Esophagus muscularis mucosa (tissue), 4 donors: ENCODE results near the gene IL32. TPM values are rescaled to one million over a fixed set of nuclear protein-coding genes. Genes with fewer than 3 reads are reported as not detected.

Experiments
- DNase-seq: peaks from one replicate; pipeline ENCODE4 v3.0.0-alpha.2; 2017; ENCODE audit errors: extremely low spot score
- H3K27ac ChIP-seq, 4 donors: fragments of 200-600 bp; sonication (generic); replicated peaks in 1 of 4; 1 replicate in 3 of 4; 2 replicates in 1 of 4; pipeline ENCODE4 v1.5.1; 2016 to 2019; ENCODE audit warnings: mild to moderate bottlenecking in 1 of 4
- H3K27me3 ChIP-seq, 4 donors: fragments of 200-600 bp; sonication (generic); one replicate each; pipeline versions ENCODE4 v1.5.1 to v1.6.0; 2016 to 2019
- H3K36me3 ChIP-seq, 4 donors: fragments of 200-600 bp; sonication (generic); one replicate each; pipeline ENCODE4 v1.5.1; 2016 to 2019
- H3K4me1 ChIP-seq, 4 donors: fragments of 200-600 bp; sonication (generic); one replicate each; pipeline ENCODE4 v1.5.1; 2016 to 2019
- H3K4me3 ChIP-seq, 4 donors: fragments of 200-600 bp; sonication (generic); 1 replicate in 2 of 4; 2 replicates in 2 of 4; pipeline ENCODE4 v1.5.1; 2016 to 2019; ENCODE audit warnings: mild to moderate bottlenecking in 4 of 4, moderate library complexity in 1 of 4
- H3K9me3 ChIP-seq, 4 donors: fragments of 200-600 bp; sonication (generic); 1 replicate in 3 of 4; 2 replicates in 1 of 4; pipeline ENCODE4 v1.5.1; 2016 to 2019
- EP300 ChIP-seq: sonication (generic); formaldehyde crosslinking; IDR thresholded peaks from one replicate; pipeline ENCODE4 v1.6.1; 2017; ENCODE audit warnings: antibody characterized with exemption
- POLR2A ChIP-seq: fragments of 450-650 bp; IDR thresholded peaks from one replicate; pipeline ENCODE4 v1.6.1; 2017; ENCODE audit warnings: antibody characterized with exemption, moderate library complexity, mild to moderate bottlenecking, low read depth
- POLR2AphosphoS5 ChIP-seq, 2 donors: sonication (generic); formaldehyde crosslinking; IDR thresholded peaks; one replicate each; pipeline ENCODE4 v1.6.1; 2017; ENCODE audit warnings: antibody characterized with exemption in 2 of 2
- WGBS: methylation state at CpG from one replicate; pipeline ENCODE4 v1.1.5; 2018; 5-methylcytosine and 5-hydroxymethylcytosine counted together
- intact Hi-C: fragments of 100-400 bp; cut with DNase I; formaldehyde crosslinking; loops from one replicate; pipeline ENCODE4 v1.15.1; 2023
- total RNA-seq, 4 donors: library from RNA; depleted of rRNA; stranded (reverse); fragments of >200 nt; gene quantifications; one replicate each; pipeline versions ENCODE4 v1.1.0 to v1.2.1, GENCODE V29; 2016
- TF ChIP-seq, protein P1 (sequence below), 3 experiments: fragments of 200-600 bp in 2 of 3; fragments of 450-650 bp in 1 of 3; sonication (generic) in 2 of 3; IDR thresholded peaks; one replicate each; pipeline ENCODE4 v1.5.1; 2017 to 2019; ENCODE audit warnings: antibody characterized with exemption in 3 of 3, mild to moderate bottlenecking in 2 of 3, moderate library complexity in 1 of 3

IL32 gene
- total RNA-seq, 4 donors from 2014 or later = 13.7 to 40.8 (median 31.2) TPM

DNA sequence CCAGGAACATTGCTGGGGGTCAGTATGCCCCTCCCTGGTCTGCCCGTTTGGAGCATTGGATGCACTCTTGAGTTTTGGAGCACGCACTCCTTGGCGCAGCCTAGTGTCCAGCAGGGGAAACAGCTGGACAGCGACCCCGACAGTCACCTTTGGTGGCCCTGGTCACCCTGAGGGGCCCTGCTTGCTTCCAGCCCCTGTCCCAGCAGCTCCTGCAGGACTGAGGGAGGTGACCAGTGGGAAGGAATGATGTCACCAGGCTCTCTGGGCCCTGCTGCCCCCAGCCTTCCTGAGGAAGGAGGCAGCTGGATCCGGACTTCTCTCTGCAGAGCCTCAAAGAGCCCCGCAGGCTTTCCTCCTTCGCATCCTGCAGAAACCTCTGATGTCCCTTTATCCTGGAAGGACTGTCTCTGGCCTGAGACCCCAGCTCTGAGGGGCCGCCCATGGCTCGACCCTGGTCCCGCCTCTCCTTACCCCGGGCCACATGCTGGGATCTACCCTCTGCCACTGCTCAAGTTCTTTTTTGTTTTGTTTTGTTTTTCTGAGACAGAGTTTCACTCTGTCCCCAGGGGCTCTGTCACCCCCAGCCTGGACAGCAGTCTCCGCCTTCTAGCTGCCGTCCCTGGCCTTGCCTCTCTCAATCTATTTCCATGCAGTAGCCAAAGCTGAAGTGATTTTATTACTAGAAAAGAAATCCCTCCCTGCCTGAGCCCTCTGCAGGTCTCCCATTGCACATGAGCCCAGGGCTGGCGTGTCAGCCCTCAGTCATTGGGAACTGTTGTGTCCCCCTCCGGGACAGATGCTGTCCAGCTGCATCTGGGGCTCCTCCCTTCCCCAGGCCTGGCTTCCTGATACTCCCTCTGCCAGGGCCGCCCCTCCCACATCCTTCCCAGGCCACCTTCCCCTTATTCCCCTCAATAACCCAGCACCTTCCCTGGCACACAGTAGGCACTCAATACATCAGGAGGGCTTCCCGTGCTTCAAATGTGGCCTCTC, 22.1 kb downstream of the IL32 start:
- intact Hi-C loops = no loop called here
- no peak for DNase-seq
- H3K9me3 ChIP-seq = no peaks in the 10 kb centered on the region
- 44% methylated on average over 15 of the region's 18 CpGs for WGBS
- no peaks in the 10 kb centered on the region for H3K36me3 ChIP-seq
- H3K4me1 ChIP-seq = peaks cover 14 to 23% (median 18%) of the 10 kb centered on the region in 4 donors
- H3K27ac ChIP-seq = peak overlapping the region; percentile 10 to 65 (median 62)
- peak overlapping the region; percentile 27 to 49 (median 39) for H3K4me3 ChIP-seq
- TF ChIP-seq, protein P1, sequence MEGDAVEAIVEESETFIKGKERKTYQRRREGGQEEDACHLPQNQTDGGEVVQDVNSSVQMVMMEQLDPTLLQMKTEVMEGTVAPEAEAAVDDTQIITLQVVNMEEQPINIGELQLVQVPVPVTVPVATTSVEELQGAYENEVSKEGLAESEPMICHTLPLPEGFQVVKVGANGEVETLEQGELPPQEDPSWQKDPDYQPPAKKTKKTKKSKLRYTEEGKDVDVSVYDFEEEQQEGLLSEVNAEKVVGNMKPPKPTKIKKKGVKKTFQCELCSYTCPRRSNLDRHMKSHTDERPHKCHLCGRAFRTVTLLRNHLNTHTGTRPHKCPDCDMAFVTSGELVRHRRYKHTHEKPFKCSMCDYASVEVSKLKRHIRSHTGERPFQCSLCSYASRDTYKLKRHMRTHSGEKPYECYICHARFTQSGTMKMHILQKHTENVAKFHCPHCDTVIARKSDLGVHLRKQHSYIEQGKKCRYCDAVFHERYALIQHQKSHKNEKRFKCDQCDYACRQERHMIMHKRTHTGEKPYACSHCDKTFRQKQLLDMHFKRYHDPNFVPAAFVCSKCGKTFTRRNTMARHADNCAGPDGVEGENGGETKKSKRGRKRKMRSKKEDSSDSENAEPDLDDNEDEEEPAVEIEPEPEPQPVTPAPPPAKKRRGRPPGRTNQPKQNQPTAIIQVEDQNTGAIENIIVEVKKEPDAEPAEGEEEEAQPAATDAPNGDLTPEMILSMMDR (IDR thresholded peaks at IDR 0.05) = peak in 1 of 3 experiments; percentile 15
- TF ChIP-seq POLR2AphosphoS5 (IDR thresholded peaks at IDR 0.05) (peak in 1 of 2 donors; percentile 36), EP300 (no peak), POLR2A (no peak)
- H3K27me3 ChIP-seq = peaks cover 0 to 37% (median under 1%) of the 10 kb centered on the region in 4 donors

DNA sequence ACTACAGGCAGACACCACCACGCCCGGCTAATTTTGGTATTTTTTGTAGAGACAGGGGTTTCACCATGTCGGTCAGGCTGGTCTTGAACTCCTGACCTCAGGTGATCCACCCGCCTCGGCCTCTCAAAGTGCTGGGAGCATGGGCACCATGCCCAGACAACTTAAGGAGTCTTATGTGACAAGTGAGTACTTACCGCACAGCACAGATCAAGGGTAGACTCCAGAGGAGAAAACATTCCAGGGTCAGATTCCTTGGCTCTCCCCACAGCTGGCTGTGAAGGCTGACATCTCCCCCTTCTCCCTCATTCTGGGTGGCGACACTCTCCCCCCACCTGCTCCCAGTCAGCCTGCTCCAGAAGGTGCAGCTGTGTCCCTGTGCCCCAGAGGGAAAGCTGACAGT, 23.0 kb downstream of the IL32 start:
- 51% methylated on average over 7 of the region's 7 CpGs for WGBS
- H3K4me1 ChIP-seq = peaks cover 14 to 23% (median 18%) of the 10 kb centered on the region in 4 donors

DNA sequence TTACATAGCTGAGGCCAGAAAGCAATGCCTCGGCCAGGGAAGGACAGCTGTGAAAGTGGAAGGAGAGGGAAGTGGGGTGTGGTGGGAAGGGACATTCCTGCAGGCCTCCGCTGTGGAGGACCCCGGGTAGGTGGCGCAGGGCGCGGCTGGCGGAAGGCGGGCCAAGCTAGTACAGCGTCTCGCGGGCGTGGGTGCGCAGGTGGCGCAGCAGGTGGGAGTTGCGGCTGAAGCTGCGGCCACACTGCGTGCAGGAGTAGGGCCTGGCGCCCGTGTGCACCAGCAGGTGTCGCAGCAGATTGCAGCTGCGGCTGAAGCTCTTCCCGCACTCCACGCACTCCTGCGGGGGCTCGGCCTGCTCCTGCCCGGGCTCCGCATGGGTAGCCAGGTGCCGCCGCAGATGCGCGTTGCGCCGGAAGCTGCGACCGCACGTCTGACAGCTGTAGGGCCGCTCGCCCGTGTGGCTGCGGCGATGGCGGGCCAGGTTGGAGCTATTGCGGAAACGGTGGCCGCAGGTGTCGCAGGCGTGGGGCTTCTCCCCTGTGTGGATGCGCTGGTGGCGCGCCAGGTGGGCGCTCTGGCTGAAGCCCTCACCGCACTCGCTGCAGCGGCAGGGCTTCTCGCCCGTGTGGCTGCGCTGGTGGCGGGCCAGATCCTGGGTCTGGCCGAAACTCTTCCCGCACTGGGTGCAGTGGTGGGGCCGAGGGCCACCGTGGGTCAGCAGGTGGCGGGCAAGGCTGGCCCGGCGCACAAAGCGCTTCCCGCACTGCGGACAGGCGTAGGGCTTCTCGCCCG, 23.7 kb downstream of the IL32 start:
- Histone ChIP-seq H3K9me3 (no peaks in the 10 kb centered on the region), H3K27ac (no peak overlapping the region), H3K27me3 (peaks cover 0 to 50% (median 2%) of the 10 kb centered on the region in 4 donors), H3K4me3 (no peak overlapping the region), H3K36me3 (no peaks in the 10 kb centered on the region), H3K4me1 (peaks cover 14 to 23% (median 18%) of the 10 kb centered on the region in 4 donors)
- intact Hi-C loops = no loop called here
- DNase-seq = no peak
- TF ChIP-seq POLR2A = no peak
- WGBS = 95% methylated on average over 54 of the region's 71 CpGs

More for the DNA sequence above, 23.0 kb downstream of the IL32 start:
- Histone ChIP-seq H3K4me3 (no peak overlapping the region), H3K27me3 (peaks cover 0 to 44% (median 2%) of the 10 kb centered on the region in 4 donors), H3K9me3 (no peaks in the 10 kb centered on the region), H3K36me3 (no peaks in the 10 kb centered on the region), H3K27ac (no peak overlapping the region)
- TF ChIP-seq POLR2A (no peak), POLR2AphosphoS5 (IDR thresholded peaks at IDR 0.05) (no peak), EP300 (no peak)
- TF ChIP-seq, protein P1 (IDR thresholded peaks at IDR 0.05) = no peak
- no peak for DNase-seq
- intact Hi-C loops = no loop called here

- TF ChIP-seq EP300 (no peak), POLR2AphosphoS5 (IDR thresholded peaks at IDR 0.05) (no peak), POLR2A (no peak)
- TF ChIP-seq, protein P1 (IDR thresholded peaks at IDR 0.05) = no peak
- H3K4me1 ChIP-seq = peaks cover 14 to 23% (median 18%) of the 10 kb centered on the region in 4 donors
- peaks cover 0 to 54% (median 2%) of the 10 kb centered on the region in 4 donors for H3K27me3 ChIP-seq
- H3K4me3 ChIP-seq = no peak overlapping the region
- WGBS = 94% methylated on average over 21 of the region's 81 CpGs
- DNase-seq = no peak
- no peak overlapping the region for H3K27ac ChIP-seq
- no peaks in the 10 kb centered on the region for H3K9me3 ChIP-seq
- H3K36me3 ChIP-seq = no peaks in the 10 kb centered on the region
- intact Hi-C loops = no loop called here
Observed at GRCh38 chr16:3089717-3090592, 24.5 kb downstream of the IL32 start.
